LHCN-M2 (cell line): ENCODE measurements around the gene BUD23. TPM values are rescaled to one million over a fixed set of nuclear protein-coding genes. Genes with fewer than 3 reads are reported as not detected.
"Not testable (repeated sequence)": the region's sequence is repeated elsewhere in the genome, so short reads cannot be mapped to it uniquely, and the experiment has no call there.

Experiments
- DNase-seq: peaks from one replicate; pipeline ENCODE4 v3.0.0-alpha.2; 2012; ENCODE audit warnings: low read depth
- total RNA-seq: library from RNA; depleted of rRNA; stranded (reverse); fragments of >200 nt; gene quantifications from 2 replicates; pipeline ENCODE4 v1.2.3, GENCODE V29; 2014

Gene BUD23
- total RNA-seq, 1 experiment from 2014 or later, result 82.6 TPM

DNA sequence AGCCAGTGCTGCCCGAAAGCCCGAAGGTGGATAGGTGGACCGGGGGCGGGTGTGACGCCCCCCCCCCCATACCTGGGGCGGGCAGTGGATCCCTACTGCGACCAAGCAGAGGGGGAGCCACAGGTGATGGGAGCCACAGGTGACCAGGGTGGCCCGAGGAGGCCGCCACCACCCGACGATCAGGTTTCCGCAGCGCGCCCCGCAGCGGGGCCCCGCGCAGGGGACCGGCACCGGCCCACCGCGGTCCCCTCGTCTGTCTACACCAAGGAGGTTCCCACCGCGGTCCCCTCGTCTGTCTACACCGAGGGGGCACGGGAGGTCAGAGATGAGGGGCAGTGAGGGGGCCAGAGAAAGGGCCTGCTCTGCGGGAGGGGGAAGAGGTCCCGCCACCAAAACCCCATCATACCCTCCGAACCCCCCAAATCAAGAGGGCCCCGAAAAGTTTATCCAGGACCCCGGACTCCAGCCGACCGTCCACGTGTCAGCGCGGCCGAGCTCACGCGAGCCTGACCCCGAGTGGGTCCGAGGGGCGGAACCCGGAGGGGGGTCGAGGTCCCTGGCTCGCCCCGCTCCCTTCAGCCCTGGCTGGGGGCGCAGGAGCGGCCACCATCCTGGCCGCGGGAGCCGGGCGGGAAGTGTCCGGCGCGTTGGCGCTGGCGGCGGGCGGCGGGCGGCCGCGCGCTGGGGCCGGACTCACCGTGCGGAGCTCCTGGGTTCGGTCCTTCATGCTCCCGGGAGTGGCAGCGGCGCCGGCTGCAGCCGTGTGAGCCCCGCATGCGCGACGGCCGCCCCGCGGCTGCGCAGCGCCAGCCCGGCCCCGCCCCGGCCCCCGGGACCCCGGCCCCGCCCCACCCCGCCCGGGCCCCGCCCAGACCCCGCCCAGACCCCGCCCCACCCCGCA, 35.8 kb downstream of the BUD23 start, which contains the start of gene STX1A:
Gene STX1A, minus strand, starts transcription at position 765 of the 901 bp plus-strand sequence. Its CDS starts 38 bp downstream, at position 727.
- DNase-seq, result peak; percentile 70

DNA sequence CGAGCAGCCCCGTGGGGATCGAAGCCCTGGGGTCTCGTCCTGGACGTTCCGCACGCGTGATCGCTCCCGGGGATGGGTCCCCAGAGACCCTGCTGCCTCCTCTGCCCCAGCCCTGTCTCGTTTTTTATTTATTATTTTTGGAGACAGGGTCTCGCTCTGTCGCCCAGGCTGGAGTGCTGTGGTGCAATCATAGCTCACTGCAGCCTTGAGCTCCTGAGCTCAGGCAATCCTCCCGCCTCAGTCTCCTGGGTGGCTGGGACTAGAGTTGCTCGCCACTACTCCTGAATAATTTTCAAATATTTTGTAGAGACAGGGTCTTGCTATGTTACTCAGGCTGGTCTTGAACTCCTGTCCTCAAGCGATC, 36.4 kb downstream of the BUD23 start:
- no peak for DNase-seq

DNA sequence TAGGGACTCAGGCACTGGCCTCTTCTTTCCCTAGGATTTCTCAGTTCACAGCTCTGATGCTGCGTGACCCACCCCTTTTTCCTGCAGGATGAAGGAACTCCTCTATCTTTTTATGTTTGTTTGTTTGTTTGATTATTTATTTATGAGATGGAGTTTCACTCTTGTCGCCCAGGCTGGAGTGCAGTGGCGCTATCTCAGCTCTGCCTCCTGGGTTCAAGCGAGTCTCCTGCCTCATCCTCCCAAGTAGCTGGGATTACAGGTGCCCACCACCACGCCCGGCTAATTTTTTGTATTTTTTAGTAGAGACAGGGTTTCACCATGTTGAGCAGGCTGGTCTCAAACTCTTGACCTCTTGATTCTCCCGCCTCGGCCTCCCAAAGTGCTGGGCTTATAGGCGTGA, 37.0 kb downstream of the BUD23 start:
- not testable (repeated sequence) for DNase-seq

DNA sequence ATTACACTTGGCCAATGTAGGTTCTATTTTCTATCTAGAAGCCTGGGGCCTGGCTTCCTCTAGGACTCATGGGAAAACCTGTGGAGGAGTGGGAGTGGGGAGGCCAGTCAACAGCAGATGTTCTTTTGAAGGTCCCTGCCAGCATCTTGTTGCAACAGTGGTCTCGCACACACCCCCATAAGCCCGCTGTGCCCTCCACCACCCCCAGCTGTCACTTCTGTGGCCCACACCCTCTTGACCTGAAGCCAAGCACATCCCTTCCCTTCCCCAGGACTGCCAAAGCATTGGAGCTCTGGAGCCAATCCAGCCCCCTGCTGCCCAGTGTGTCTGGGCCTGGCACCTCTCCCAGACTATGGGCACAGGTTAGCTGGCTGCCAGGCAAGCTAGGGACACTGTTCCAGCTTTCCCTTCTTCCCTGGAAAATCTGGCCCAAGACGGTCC, 38.0 kb downstream of the BUD23 start:
- DNase-seq, result peak; percentile 88

DNA sequence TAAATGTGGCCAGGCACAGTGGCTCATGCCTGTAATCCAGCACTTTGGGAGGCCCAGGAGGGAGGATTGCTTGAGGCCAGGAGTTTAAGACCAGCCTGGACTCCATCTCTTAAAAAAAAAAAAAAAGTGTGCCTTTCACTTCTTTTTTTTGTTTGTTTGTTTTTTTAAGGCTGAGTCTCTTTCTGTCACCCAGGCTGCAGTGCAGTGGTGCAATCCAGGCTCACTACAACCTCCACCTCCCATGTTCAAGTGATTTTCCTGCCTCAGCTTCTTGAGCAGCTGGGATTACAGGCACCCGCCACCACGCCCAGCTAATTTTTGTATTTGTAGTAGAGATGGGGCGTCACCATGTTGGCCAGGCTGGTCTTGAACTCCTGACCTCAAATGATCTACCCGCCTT, 38.8 kb downstream of the BUD23 start:
- DNase-seq, result not testable (repeated sequence)

DNA sequence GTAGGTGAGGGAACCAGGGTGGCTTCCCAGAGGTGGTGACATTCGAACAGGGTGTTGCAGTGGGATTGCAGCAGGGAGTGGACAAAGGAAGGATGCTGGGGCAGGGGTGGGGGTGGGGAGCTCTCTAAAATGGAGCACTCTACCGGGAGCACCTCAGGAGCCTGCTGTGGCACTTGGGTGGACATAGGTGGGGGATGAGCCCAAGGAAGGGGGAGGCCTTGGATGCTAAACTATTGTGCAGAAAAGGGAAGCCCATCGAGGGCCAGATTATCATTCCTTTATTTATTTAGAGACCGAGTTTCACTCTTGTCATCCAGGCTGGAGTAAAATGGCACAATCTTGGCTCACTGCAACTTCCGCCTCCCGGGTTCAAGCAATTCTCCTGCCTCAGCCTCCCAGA, 39.4 kb downstream of the BUD23 start:
- DNase-seq, result no peak

DNA sequence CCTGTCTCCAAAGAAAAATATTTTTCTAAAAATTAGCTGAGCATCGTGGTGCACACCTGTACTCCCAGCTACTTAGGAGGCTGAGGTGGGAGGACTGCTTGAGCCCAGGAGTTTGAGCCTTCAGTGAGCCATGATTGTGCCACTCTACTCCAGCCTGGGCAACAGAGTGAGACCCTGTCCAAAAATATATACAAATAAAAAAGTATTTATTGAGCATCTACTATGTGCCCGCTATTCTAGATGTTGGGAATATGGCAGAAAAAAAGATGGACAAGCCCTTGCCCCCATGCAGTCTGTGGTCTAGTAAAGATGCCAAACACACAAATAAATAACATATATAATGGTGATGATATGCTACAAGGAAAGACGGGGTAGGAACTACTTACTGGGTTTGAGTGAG, 40.4 kb downstream of the BUD23 start:
- no peak for DNase-seq

DNA sequence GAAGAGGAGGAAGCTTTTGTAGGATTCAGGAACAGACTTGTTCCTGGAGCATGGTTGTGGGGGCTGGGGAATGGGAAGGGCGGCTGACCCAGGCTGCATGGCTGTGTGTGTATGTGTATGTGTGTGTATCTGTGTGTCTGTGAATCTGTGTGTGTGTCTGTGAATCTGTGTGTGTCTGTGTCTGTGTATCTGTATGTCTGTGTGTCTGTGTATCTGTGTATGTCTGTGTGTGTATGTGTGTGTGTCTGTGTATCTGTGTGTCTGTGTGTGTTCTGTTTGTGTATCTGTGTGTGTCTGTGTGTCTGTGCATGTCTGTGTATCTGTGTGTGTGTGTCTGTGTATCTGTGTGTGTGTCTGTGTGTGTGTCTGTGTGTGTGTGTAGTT, 42.7 kb downstream of the BUD23 start:
- DNase-seq, result no peak

DNA sequence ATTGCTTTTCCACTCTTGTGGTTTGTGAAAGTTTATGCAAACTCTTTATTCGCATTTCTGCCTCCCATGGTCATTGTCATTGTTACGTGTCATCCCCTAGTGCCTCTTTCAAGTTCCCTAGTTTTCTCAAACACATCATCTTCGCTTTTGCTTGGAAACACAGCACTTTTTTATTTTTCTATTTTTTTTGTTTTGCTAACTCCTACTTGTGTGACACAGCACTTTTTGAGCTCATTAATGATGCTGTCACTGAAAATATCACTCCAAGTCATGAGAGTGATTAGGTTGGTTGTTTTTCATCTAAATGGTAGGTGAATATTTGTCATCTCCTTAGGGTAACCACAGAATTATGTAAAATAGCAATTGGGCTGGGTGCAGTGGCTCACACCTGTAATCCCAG, 44.6 kb downstream of the BUD23 start:
- no peak for DNase-seq

DNA sequence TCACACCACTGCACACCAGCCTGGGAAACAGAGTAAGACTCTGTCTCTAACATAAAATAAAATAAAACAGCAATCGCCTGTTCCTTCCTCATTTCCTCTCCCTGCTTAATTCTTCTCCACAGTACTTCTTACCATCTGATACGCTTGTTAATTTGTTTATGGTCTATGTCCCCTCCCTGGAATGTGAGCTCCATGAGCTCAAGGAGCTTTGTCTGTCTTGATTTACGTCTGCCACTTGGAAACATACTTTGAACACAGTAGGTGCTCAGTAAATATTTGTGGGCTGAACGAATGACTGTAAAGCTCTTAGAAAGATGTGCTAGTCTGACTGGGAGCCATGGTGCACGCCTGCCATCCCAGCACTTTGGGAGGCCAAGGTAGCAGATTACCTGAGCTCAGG, 45.2 kb downstream of the BUD23 start:
- no peak for DNase-seq

DNA sequence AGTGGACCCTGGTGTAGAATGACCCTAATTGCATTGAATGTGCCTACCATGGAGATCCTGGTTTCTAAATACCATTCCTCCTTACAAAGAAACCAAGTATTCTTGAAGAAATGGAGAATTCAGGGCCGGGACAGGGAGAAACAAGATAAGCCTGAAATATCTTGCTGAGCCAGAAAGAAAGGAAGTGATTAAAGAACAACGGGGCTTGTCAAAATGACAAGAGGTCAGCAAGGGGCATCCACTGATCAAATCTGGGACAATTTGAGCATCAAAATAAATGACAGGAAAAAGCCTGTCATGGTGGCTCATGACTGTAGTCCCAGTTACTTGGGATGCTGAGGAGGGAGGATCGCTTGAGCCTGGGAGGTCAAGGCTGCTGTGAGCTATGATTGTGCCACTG, 47.1 kb downstream of the BUD23 start:
- DNase-seq, result no peak

DNA sequence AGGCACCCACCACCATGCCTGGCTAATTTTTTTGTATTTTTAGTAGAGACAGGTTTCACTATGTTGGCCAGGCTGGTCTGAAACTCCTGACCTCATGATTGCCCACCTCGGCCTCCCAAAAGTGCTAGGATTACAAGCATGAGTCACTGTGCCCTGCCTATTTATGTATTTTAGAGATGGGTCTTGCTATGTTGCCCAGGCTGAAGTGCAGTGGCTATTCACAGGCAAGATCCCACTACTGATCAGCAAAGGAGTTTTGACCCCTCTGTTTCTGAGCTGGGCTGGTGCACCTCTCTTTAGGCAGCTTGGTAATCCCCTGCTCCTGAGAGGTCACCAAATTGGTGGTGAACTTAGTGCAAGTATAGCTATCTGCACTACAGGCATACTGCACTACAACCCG, 49.0 kb downstream of the BUD23 start:
- no peak for DNase-seq

DNA sequence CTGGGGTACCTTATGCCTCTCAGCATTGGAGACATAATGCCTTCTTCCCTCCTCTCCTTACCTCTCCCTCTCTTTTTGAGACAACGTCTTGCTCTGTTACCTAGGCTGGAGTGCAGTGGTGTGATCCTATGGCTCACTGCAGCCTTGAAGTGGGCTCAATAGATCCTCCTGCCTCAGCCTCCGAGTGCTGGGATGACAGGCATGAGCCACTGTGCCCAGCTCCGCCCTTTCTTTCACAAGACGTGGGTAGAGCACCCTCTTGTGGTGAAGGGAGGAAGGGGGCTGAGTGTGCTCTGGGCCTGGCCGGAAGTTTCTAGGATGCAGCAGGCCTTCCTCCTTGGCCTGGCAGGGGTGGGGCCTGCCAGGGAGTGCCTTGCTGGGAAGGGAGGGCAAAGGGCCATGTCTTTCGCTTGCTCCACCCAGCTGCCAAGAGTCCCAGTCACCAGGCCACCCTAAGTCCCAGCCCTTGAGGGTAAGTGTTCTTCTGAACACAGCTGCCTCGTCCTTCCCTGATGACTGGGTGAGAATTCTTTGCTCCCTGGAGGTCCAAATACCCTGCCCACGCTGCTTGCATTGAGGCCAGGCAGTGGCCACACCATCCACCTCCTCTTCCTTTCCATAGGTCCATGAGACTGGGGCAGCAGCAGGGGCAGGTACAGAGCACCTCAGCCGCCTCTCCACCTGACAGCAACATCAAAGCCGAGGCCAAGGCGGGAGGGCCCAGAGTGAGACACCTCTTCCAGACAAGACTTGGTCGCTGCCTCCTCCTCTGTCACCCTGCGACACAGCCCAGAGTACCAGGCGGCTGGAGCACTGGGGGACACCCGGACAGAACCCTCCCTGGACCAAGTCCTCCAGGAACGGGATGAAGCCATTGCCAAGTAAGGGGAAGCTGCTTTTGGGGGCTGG, 51.5 kb downstream of the BUD23 start:
- DNase-seq, result peak; percentile 90

DNA sequence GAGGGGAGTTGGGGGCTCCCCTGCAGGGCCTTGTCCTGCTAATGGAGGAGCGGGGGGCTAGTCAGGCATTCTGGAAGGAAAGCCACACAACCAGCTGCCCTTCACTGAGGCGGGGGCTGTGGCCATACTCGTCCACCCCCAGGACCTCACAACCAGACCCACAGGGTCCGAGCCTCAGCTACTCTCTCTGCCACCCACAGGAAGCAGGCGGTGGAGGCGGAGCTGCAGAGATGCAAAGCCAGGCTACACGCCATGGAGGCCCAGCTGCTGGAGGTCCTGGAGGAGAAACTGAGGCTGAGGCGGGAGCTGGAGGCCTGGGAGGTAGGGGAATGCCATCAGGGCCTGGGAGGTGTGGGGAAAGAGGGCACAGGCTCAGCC, 52.1 kb downstream of the BUD23 start:
- no peak for DNase-seq

DNA sequence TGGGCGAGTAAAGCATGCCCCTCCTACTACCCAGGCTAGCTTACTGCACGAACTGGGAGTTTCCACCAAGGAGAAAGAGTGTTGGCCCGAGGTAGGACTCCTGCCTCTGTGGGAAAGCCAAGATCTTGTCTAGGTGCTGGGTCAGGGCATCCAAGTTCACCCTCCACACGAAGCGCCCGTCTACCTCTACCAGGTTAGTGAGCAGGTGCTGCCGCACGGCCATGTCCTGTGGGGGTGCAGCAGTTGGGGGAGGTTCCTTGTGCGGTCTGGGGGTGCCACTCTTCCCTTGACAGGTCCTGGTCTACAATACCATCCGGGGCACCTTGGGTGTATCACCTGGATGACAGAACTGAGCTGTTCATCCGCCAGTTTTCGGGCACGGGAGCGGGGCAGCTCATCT, 53.5 kb downstream of the BUD23 start:
- DNase-seq, result no peak

DNA sequence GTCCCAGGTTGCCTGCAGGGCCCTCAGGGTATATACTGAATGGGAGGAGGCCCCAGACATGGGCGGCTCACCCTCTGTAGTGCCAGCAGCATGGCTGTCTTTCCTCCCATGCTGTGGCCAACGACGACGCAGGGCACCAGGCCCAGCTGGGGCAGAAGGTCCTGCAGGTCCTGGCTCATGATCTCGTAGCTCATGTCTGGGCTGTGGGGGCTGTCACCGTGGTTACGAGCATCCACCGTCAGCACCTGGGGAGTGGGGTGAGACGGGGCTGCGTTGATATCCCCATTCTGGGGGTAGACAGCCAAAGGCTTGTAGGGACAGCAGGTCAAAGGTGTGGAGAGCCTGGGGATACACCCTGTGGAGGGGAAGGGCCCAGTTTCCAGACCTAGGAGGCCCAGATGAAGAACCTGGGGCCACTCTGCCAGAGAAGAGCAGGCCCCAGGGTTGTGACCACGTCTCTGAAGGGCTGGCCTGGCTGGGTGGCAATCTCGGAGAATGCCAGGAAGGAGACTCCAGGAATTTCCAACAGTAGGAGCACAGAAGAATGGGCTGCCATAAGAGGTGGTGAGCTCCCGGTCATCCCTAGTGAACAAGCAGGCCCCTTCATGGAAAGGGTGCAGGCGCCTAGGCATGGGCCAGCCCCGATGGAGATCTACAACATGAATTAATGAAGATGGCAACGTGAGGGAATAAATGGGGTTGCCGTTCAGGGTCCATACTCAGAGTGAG, 54.3 kb downstream of the BUD23 start:
- DNase-seq, result no peak

DNA sequence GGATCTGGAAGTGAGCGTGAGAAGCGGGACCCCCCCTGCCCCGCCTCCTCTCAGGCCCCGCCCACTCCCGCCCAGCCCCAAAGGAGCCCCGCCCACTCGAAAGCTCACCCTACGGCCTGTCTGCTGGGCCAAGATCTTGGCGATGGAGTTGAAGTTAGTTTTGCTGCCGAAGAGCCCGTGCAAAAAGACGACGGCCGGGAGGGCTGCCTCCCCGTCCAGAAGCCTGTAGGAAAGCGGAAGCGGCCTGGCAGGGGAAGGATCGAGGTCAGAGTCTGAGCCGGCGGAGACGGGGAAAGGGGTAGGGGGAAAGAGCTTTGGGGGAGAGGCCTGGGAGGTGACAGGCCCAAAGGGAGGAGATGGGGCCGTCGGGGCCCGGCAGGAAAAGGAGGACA, 54.8 kb downstream of the BUD23 start:
- DNase-seq, result peak; percentile 56

DNA sequence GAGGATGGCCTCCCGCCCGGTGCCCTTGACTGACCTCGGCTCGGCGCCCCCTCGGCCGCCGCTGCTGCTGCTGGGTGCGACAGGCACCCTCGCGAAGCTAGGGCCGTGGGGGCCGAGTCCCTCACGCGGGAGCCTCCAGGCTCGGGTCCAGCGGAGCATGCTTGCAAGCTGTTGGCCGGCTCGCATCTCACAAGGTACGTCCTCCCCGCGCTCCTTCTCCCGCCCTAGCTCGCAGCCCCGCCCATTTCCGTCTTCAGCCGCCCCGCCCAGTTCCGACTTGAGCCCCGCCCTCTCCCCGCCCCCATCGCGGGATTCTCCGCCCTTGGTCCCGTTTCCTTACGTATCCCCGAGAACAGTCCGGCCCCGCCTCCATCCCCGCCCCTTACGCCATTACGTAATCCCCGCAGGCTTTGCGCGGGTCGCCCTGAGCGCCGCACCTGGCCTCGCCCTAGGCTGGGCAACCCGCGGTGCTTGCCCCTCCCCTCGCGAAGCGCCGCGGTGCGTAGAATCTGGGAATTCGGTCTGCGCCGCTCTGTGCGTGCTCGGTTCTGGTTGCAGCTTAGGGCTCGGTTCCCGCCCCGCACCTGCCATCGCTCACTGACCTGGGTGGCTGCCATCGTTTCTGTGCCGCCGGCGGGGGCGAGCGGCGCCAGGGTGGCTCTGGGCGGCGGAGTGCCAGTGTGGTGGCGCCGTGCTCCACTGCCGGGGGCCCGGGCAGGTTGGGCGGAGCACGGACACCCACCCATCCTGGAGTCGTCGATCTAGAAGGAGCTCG, 55.4 kb downstream of the BUD23 start, which contains the start of gene ABHD11:
Gene ABHD11, minus strand, starts transcription at position 191 of the 775 bp plus-strand sequence. Its CDS starts 32 bp downstream, at position 159.
- DNase-seq, result peak; percentile 93

DNA sequence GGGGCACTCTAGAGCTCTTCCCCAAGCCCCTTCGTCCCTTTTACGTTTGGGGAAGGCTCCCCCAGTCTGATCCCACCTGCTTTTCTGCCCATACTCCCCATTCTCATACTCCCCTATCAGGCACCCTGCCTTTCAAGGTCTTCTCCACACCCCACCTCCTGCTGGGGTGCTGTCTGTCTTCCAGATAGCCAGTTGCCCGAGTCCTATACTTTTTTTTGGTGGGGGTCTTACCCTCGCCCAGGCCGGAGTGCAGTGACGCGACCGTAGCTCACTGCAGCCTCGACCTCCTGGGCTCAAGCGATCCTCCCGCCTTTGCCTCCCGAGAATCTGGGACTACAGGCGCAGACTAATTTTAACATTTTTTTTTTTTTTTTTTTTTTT, 56.0 kb downstream of the BUD23 start:
- no peak for DNase-seq

DNA sequence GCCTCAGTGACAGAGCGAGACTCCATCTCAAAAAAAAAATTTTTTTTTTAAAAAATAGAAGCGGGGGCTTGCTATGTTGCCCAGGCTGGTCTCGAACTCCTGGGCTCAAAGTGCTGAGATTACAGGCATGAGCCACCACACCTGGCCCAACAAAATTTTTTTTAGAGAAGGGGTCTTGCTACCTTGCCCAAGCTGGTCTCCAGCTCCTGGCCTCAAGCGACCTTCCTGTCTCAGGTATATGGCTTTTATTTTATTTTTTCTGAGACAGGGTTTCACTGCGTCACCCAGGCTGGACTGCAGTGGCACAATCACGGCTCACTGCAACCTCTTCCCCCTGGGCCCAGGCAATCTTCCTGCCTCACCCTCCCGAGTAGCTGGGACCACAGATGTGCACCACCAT, 56.8 kb downstream of the BUD23 start:
- DNase-seq, result no peak

DNA sequence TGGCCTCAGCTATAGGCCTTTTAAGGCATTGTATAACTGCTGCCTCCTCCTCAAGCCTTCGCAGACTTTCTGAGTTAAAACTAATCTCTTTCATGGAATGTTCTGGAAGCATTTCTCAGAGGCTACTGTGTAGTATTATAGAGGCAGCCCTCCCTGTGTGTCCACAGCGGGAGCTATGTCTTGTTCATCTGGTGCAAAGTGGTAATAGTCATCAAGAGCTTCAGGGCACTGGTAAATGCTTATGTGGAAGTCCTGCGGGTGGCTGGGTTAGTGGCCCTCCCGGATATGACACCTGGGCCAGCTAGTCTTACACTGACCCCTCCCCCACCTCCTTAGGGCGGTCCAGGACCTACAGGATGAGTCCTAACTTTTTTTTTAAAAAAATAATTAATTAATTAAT, 57.4 kb downstream of the BUD23 start:
- no peak for DNase-seq
